Ascending aorta (tissue), 2 donors: Measurements from ENCODE around the gene TPP1. TPM values are rescaled to one million over a fixed set of nuclear protein-coding genes. Genes with fewer than 3 reads are reported as not detected.

Experiments used
- DNase-seq, 2 donors: peaks; one replicate each; pipeline ENCODE4 v3.0.0-alpha.2; 2019; ENCODE audit warnings: low spot score in 2 of 2
- H3K27ac ChIP-seq, 2 donors: fragments of 200-600 bp; sonication (generic); one replicate each; pipeline ENCODE4 v1.5.1; 2016 to 2017; ENCODE audit warnings: mild to moderate bottlenecking in 1 of 2
- H3K27me3 ChIP-seq: fragments of 200-600 bp; sonication (generic); one replicate; pipeline ENCODE4 v1.5.1; 2017
- H3K36me3 ChIP-seq, 2 donors: fragments of 200-600 bp; sonication (generic); one replicate each; pipeline ENCODE4 v1.5.1; 2016
- H3K4me1 ChIP-seq, 2 donors: fragments of 200-600 bp; sonication (generic); one replicate each; pipeline ENCODE4 v1.5.1; 2016 to 2017; ENCODE audit warnings: mild to moderate bottlenecking in 1 of 2
- H3K4me3 ChIP-seq, 2 donors: fragments of 200-600 bp; sonication (generic); one replicate each; pipeline ENCODE4 v1.5.1; 2016 to 2017; ENCODE audit warnings: mild to moderate bottlenecking in 1 of 2
- H3K9me3 ChIP-seq, 2 donors: fragments of 200-600 bp; sonication (generic); one replicate each; pipeline ENCODE4 v1.5.1; 2016
- CTCF ChIP-seq, 3 experiments: fragments of 200-600 bp in 2 of 3; fragments of 450-650 bp in 1 of 3; sonication (generic) in 2 of 3; IDR thresholded peaks; one replicate each; pipeline ENCODE4 v1.5.1; 2016 to 2019; ENCODE audit warnings: antibody characterized with exemption in 3 of 3, mild to moderate bottlenecking in 1 of 3, moderate library complexity in 1 of 3
- intact Hi-C: fragments of 100-400 bp; cut with DNase I; formaldehyde crosslinking; loops from one replicate; pipeline ENCODE4 v1.15.1; 2023
- total RNA-seq: library from RNA; depleted of rRNA; stranded (reverse); fragments of >200 nt; gene quantifications from one replicate; pipeline ENCODE4 v1.1.0, GENCODE V29; 2016

The TPP1 gene
- total RNA-seq, 1 donor from 2014 or later = 96.7 TPM

- intact Hi-C loops = loop anchor here (2.0 to 10.0 kb wide), 3 partner anchors 72 to 1382 kb away; partner anchors contain the start of genes EIF3F and SMPD1
- Histone ChIP-seq H3K27ac (peak overlapping the region in 1 of 2 donors; percentile 95), H3K9me3 (no peaks in the 10 kb centered on the region), H3K27me3 (no peaks in the 10 kb centered on the region), H3K4me1 (peaks cover 15 to 23% of the 10 kb centered on the region in 2 donors), H3K4me3 (peak overlapping the region; percentile 64 to 92), H3K36me3 (peaks cover 26 to 32% of the 10 kb centered on the region in 2 donors)
- no peak for TF ChIP-seq CTCF (IDR thresholded peaks at IDR 0.05)
- DNase-seq = no peak
These were observed 16.9 kb downstream of the TPP1 start for GRCh38 chr11:6602096-6602940.

DNA sequence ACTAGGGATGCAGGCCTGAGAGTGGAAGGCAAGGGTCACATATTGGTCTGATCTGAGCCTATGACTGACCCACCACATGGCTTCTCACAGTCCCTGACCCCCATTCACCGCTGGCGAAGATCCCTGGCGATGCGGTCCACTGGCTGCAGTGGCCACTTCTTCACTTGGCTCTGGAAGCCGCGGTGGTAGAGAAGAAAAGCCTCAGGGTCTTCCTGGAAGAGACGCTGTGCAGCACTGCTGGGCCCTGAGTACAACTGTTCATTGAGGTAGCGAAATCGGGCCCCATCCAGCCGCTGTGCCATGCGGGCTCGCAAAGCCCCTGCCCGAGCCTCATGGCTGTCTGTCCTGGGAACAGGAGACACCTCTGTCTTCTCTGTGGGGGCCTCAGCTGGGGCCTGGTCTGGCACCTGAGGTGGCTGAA is 18.2 kb downstream of the TPP1 start:
- no peak for DNase-seq
- Histone ChIP-seq H3K4me1 (peaks cover 9 to 26% of the 10 kb centered on the region in 2 donors), H3K36me3 (peaks cover 26 to 33% of the 10 kb centered on the region in 2 donors), H3K9me3 (no peaks in the 10 kb centered on the region), H3K27me3 (no peaks in the 10 kb centered on the region), H3K4me3 (no peak overlapping the region), H3K27ac (no peak overlapping the region)
- TF ChIP-seq CTCF (IDR thresholded peaks at IDR 0.05) = no peak
- intact Hi-C loops = loop anchor here (5.0 to 10.0 kb wide), 2 partner anchors 209 to 1384 kb away; partner anchors contain the start of genes EIF3F and SMPD1

DNA sequence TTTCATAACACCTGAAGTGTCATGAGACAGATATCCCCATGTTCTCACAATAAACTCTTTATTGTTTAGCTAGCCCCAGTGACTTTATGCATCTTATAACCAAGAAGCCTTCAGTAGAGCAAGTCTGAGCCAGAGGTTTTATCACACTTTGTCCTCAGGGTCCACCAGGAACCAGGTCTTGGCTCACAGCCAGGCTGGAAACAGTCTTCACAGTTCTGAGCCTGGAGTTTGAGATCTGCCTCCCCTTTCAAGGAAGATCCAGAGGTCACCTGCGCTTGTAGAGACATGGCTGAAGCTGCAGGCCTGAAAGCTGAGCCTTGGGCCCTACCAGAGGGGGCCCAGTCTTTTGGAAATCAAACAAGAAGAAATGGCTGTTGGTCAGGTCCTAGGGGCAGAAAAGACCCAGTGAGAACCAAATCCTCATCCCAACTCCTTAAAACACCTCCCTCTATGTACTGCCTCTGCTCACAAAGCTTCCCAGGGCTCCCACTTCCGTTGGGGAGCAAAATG is 19.3 kb downstream of the TPP1 start:
- intact Hi-C loops = loop anchor here (5.0 to 10.0 kb wide), 2 partner anchors 208 to 1385 kb away; partner anchors contain the start of genes EIF3F and SMPD1
- H3K4me3 ChIP-seq = no peak overlapping the region
- H3K36me3 ChIP-seq = peaks cover 26 to 42% of the 10 kb centered on the region in 2 donors
- peaks cover 9 to 26% of the 10 kb centered on the region in 2 donors for H3K4me1 ChIP-seq
- no peak overlapping the region for H3K27ac ChIP-seq
- no peak for DNase-seq
- no peak for TF ChIP-seq CTCF (IDR thresholded peaks at IDR 0.05)
- H3K27me3 ChIP-seq = no peaks in the 10 kb centered on the region
- no peaks in the 10 kb centered on the region for H3K9me3 ChIP-seq

DNA sequence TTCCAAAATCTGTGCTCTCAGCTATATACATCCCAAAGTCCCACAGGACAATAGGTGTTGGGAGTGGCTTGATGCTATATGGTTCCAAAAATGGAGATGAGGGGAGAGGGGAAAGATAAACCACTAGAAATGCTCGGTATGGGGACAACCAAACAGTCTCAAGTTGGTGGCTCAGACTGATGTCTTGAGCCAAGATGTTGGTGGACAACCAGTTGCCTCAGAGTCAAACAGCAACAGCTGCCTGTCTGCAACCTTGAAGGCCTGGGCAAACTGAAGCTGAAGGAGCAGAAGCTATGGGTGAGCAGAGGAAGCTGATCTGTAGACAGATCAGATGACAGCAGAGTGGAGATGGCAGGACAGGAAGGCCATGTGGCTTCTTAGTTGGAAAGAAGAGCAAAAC is 19.8 kb downstream of the TPP1 start:
- intact Hi-C loops = no loop called here
- Histone ChIP-seq H3K36me3 (peaks cover 26 to 46% of the 10 kb centered on the region in 2 donors), H3K4me3 (no peak overlapping the region), H3K9me3 (no peaks in the 10 kb centered on the region), H3K4me1 (peaks cover 9 to 26% of the 10 kb centered on the region in 2 donors), H3K27ac (no peak overlapping the region), H3K27me3 (no peaks in the 10 kb centered on the region)
- no peak for DNase-seq
- no peak for TF ChIP-seq CTCF (IDR thresholded peaks at IDR 0.05)

DNA sequence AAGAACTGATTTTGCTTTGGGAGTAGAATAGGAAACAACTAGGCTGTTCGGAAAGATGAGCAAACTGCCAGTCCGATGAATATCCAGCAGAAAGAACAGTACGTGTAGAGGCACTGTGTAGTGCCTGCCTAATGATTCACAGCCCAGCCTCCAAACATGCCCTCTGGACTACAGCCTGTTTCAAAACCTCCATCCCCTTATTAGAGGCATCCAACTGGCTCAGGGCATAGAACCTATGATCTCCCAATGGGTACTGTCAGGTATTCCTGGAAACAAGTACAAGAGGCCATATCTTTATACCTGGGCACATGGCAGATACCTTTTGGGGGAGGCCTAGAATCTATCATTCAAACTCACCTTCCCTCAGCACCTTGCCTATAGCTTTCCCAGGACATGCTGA is 20.7 kb downstream of the TPP1 start:
- TF ChIP-seq CTCF (IDR thresholded peaks at IDR 0.05) = no peak
- Histone ChIP-seq H3K4me3 (no peak overlapping the region), H3K9me3 (no peaks in the 10 kb centered on the region), H3K27ac (peak overlapping the region in 1 of 2 donors; percentile 20), H3K36me3 (peaks cover 26 to 55% of the 10 kb centered on the region in 2 donors), H3K4me1 (peaks cover 9 to 26% of the 10 kb centered on the region in 2 donors), H3K27me3 (no peaks in the 10 kb centered on the region)
- no peak for DNase-seq
- intact Hi-C loops = no loop called here
